ENCODE results near the gene C1QTNF8.
A peak's percentile ranks its signal among the peaks of the same experiment; 100 is the strongest.

The C1QTNF8 gene

GRCh38 chr16:1068451-1068850 is 27.6 kb downstream of the C1QTNF8 start:
- ChIA-PET CTCF (interaction anchor here (0.5 to 1.1 kb wide), 2 partner anchors 11 to 219 kb away, joined by 3 read pairs; no protein-coding TSS in a partner anchor), POLR2A (no interaction called here)
- no peaks in the 10 kb centered on the region for H3K4me1 ChIP-seq (ENCODE audit: control extremely low read depth in 1 of 4, control insufficient read depth in 4 of 4, insufficient read depth in 4 of 4, low read length in 3 of 4)
- peaks cover 0 to 99% (median 21%) of the 10 kb centered on the region in 5 experiments for H3K27me3 ChIP-seq (replicated peaks in 2 of 5; ENCODE audit: control insufficient read depth in 4 of 5, insufficient read depth in 5 of 5, low read length in 4 of 5)
- WGBS (ENCODE audit: insufficient coverage), result 64% methylated on average over 11 of the region's 18 CpGs
- DNase-seq, result peak in 2 of 3 donors; percentile 10 to 16
- H3K27ac ChIP-seq (ENCODE audit: insufficient read depth in 1 of 2, low read depth in 1 of 2, low read length in 2 of 2, poor library complexity in 1 of 2, severe bottlenecking in 2 of 2), result no peak overlapping the region
- no peaks in the 10 kb centered on the region for H3K36me3 ChIP-seq (ENCODE audit: control insufficient read depth in 4 of 4, insufficient read depth in 4 of 4, low read length in 3 of 4)
- peaks cover 0 to 8% (median 0%) of the 10 kb centered on the region in 5 experiments for H3K9me3 ChIP-seq (ENCODE audit: control extremely low read depth in 1 of 5, control insufficient read depth in 4 of 5, insufficient read depth in 2 of 5, low read depth in 1 of 5, low read length in 4 of 5)
- H3K4me3 ChIP-seq (ENCODE audit: control insufficient read depth in 1 of 7, extremely low read depth in 1 of 7, insufficient read depth in 4 of 7, low read depth in 2 of 7, low read length in 6 of 7), result no peak overlapping the region

DNA sequence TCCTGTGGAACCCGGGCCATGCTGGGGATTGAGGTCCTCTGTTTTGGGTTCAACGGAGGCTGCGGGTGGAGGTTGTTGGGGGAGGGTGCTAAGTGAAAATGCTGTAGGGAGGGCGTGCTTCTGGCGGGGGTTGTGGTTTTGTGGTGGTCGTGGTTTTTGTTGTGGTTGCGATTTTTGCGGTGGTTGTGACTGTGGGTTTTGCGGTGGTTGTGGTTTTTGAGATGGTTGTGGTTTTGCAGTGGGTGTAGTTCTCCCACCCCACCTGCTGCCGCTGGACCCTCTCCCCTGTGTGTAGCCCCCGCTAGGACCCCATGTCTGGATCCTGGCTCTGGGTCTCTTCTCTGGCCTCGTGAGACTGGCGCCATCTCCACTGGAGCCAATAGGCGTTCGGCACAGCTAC is 28.4 kb downstream of the C1QTNF8 start:
- Histone ChIP-seq H3K36me3 (ENCODE audit: control insufficient read depth in 4 of 4, insufficient read depth in 4 of 4, low read length in 3 of 4) (no peaks in the 10 kb centered on the region), H3K4me3 (ENCODE audit: control insufficient read depth in 1 of 7, extremely low read depth in 1 of 7, insufficient read depth in 4 of 7, low read depth in 2 of 7, low read length in 6 of 7) (no peak overlapping the region), H3K4me1 (ENCODE audit: control extremely low read depth in 1 of 4, control insufficient read depth in 4 of 4, insufficient read depth in 4 of 4, low read length in 3 of 4) (no peaks in the 10 kb centered on the region), H3K27ac (ENCODE audit: insufficient read depth in 1 of 2, low read depth in 1 of 2, low read length in 2 of 2, poor library complexity in 1 of 2, severe bottlenecking in 2 of 2) (no peak overlapping the region), H3K9me3 (ENCODE audit: control extremely low read depth in 1 of 5, control insufficient read depth in 4 of 5, insufficient read depth in 2 of 5, low read depth in 1 of 5, low read length in 4 of 5) (peaks cover 0 to 8% (median 0%) of the 10 kb centered on the region in 5 experiments), H3K27me3 (replicated peaks in 2 of 5; ENCODE audit: control insufficient read depth in 4 of 5, insufficient read depth in 5 of 5, low read length in 4 of 5) (peaks cover 0 to 99% (median 21%) of the 10 kb centered on the region in 5 experiments)
- CTCF ChIA-PET, result interaction anchor here (0.5 kb wide), 1 partner anchor 218 kb away, joined by 3 read pairs; no protein-coding TSS in a partner anchor
- 46% methylated on average over 4 of the region's 15 CpGs for WGBS (ENCODE audit: insufficient coverage)
- POLR2A ChIA-PET, result no interaction called here
- peak in 1 of 3 donors; percentile 14 for DNase-seq

- Histone ChIP-seq H3K27ac (ENCODE audit: insufficient read depth in 1 of 2, low read depth in 1 of 2, low read length in 2 of 2, poor library complexity in 1 of 2, severe bottlenecking in 2 of 2) (no peak overlapping the region), H3K27me3 (replicated peaks in 2 of 5; ENCODE audit: control insufficient read depth in 4 of 5, insufficient read depth in 5 of 5, low read length in 4 of 5) (peaks cover 0 to 92% (median 19%) of the 10 kb centered on the region in 5 experiments), H3K36me3 (ENCODE audit: control insufficient read depth in 4 of 4, insufficient read depth in 4 of 4, low read length in 3 of 4) (no peaks in the 10 kb centered on the region), H3K4me3 (ENCODE audit: control insufficient read depth in 1 of 7, extremely low read depth in 1 of 7, insufficient read depth in 4 of 7, low read depth in 2 of 7, low read length in 6 of 7) (no peak overlapping the region), H3K9me3 (ENCODE audit: control extremely low read depth in 1 of 5, control insufficient read depth in 4 of 5, insufficient read depth in 2 of 5, low read depth in 1 of 5, low read length in 4 of 5) (peaks cover 0 to 8% (median 0%) of the 10 kb centered on the region in 5 experiments), H3K4me1 (ENCODE audit: control extremely low read depth in 1 of 4, control insufficient read depth in 4 of 4, insufficient read depth in 4 of 4, low read length in 3 of 4) (no peaks in the 10 kb centered on the region)
- ChIA-PET CTCF (no interaction called here), POLR2A (no interaction called here)
- 66% methylated on average over 14 of the region's 24 CpGs for WGBS (ENCODE audit: insufficient coverage)
- no peak for DNase-seq
Measured at GRCh38 chr16:1066584-1067172, 29.4 kb downstream of the C1QTNF8 start.

DNA sequence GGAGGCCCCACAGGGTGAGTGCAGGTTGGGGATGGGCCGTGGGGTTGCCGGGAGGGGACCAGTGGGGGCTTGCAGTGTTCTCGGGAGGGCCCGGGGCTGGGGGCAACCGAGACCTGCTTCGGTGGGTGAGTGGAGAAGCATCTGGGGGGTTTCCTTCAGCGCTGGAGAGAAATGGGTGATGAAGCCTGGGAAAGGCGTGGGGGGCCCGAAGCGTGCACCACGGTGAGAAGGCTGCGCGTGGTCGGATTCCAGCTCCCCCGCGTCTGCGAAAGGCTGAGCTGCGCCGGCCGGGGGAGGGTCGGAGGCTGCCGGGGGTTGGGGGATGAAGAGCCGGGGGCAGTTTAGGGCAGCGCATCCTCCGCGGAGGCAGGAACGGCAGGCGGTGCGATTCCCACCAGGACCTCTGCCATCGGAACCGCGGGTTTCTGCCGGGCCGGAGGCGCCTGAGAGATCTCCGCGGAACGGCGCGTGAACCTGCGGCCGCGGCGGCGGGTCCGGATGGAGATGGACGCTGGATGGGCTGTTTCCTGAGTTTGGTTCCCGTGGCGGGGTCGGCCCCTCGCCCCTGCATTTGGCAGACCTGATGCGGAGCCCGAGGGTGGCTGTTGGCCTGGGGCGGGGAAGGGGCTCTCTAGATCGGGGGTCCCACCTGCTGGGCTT is 30.4 kb downstream of the C1QTNF8 start:
- CTCF ChIA-PET, result interaction anchor here (1.0 to 1.1 kb wide), 2 partner anchors 10 to 68 kb away, joined by 3 read pairs; no protein-coding TSS in a partner anchor

GRCh38 chr16:1063728-1064127 is 32.3 kb downstream of the C1QTNF8 start:
- peaks cover 0 to 75% (median 11%) of the 10 kb centered on the region in 5 experiments for H3K27me3 ChIP-seq (replicated peaks in 2 of 5; ENCODE audit: control insufficient read depth in 4 of 5, insufficient read depth in 5 of 5, low read length in 4 of 5)
- H3K36me3 ChIP-seq (ENCODE audit: control insufficient read depth in 4 of 4, insufficient read depth in 4 of 4, low read length in 3 of 4), result no peaks in the 10 kb centered on the region
- no peaks in the 10 kb centered on the region for H3K4me1 ChIP-seq (ENCODE audit: control extremely low read depth in 1 of 4, control insufficient read depth in 4 of 4, insufficient read depth in 4 of 4, low read length in 3 of 4)
- 83% methylated on average over 19 of the region's 21 CpGs for WGBS (ENCODE audit: insufficient coverage)
- ChIA-PET POLR2A (no interaction called here), CTCF (no interaction called here)
- DNase-seq, result no peak
- H3K4me3 ChIP-seq (ENCODE audit: control insufficient read depth in 1 of 7, extremely low read depth in 1 of 7, insufficient read depth in 4 of 7, low read depth in 2 of 7, low read length in 6 of 7), result no peak overlapping the region
- H3K9me3 ChIP-seq (ENCODE audit: control extremely low read depth in 1 of 5, control insufficient read depth in 4 of 5, insufficient read depth in 2 of 5, low read depth in 1 of 5, low read length in 4 of 5), result peaks cover 0 to 11% (median 5%) of the 10 kb centered on the region in 5 experiments
- no peak overlapping the region for H3K27ac ChIP-seq (ENCODE audit: insufficient read depth in 1 of 2, low read depth in 1 of 2, low read length in 2 of 2, poor library complexity in 1 of 2, severe bottlenecking in 2 of 2)

More for the DNA sequence above, 30.4 kb downstream of the C1QTNF8 start:
- 19% methylated on average over 46 of the region's 55 CpGs for WGBS (ENCODE audit: insufficient coverage)
- no peak overlapping the region for H3K4me3 ChIP-seq (ENCODE audit: control insufficient read depth in 1 of 7, extremely low read depth in 1 of 7, insufficient read depth in 4 of 7, low read depth in 2 of 7, low read length in 6 of 7)
- H3K27me3 ChIP-seq (replicated peaks in 2 of 5; ENCODE audit: control insufficient read depth in 4 of 5, insufficient read depth in 5 of 5, low read length in 4 of 5), result peaks cover 0 to 85% (median 14%) of the 10 kb centered on the region in 5 experiments
- H3K4me1 ChIP-seq (ENCODE audit: control extremely low read depth in 1 of 4, control insufficient read depth in 4 of 4, insufficient read depth in 4 of 4, low read length in 3 of 4), result no peaks in the 10 kb centered on the region
- H3K9me3 ChIP-seq (ENCODE audit: control extremely low read depth in 1 of 5, control insufficient read depth in 4 of 5, insufficient read depth in 2 of 5, low read depth in 1 of 5, low read length in 4 of 5), result peaks cover 0 to 8% (median 0%) of the 10 kb centered on the region in 5 experiments
- no peaks in the 10 kb centered on the region for H3K36me3 ChIP-seq (ENCODE audit: control insufficient read depth in 4 of 4, insufficient read depth in 4 of 4, low read length in 3 of 4)
- POLR2A ChIA-PET, result no interaction called here
- no peak overlapping the region for H3K27ac ChIP-seq (ENCODE audit: insufficient read depth in 1 of 2, low read depth in 1 of 2, low read length in 2 of 2, poor library complexity in 1 of 2, severe bottlenecking in 2 of 2)
- DNase-seq, result no peak

- no peak for DNase-seq
- H3K4me1 ChIP-seq (ENCODE audit: control extremely low read depth in 1 of 4, control insufficient read depth in 4 of 4, insufficient read depth in 4 of 4, low read length in 3 of 4), result no peaks in the 10 kb centered on the region
- H3K27ac ChIP-seq (ENCODE audit: insufficient read depth in 1 of 2, low read depth in 1 of 2, low read length in 2 of 2, poor library complexity in 1 of 2, severe bottlenecking in 2 of 2), result no peak overlapping the region
- no peak overlapping the region for H3K4me3 ChIP-seq (ENCODE audit: control insufficient read depth in 1 of 7, extremely low read depth in 1 of 7, insufficient read depth in 4 of 7, low read depth in 2 of 7, low read length in 6 of 7)
- ChIA-PET CTCF (no interaction called here), POLR2A (no interaction called here)
- 84% methylated on average over 16 of the region's 20 CpGs for WGBS (ENCODE audit: insufficient coverage)
- H3K36me3 ChIP-seq (ENCODE audit: control insufficient read depth in 4 of 4, insufficient read depth in 4 of 4, low read length in 3 of 4), result no peaks in the 10 kb centered on the region
- H3K27me3 ChIP-seq (replicated peaks in 2 of 5; ENCODE audit: control insufficient read depth in 4 of 5, insufficient read depth in 5 of 5, low read length in 4 of 5), result peaks cover 0 to 73% (median 11%) of the 10 kb centered on the region in 5 experiments
- H3K9me3 ChIP-seq (ENCODE audit: control extremely low read depth in 1 of 5, control insufficient read depth in 4 of 5, insufficient read depth in 2 of 5, low read depth in 1 of 5, low read length in 4 of 5), result peaks cover 0 to 10% (median 5%) of the 10 kb centered on the region in 5 experiments
Measured at GRCh38 chr16:1062895-1063294, 33.1 kb downstream of the C1QTNF8 start.
